PFSK-1 (cell line): ENCODE measurements around the gene PRM3.

Source experiments
- FOXP2 ChIP-seq: optimal IDR thresholded peaks from 2 replicates; pipeline ENCODE3; 2011; ENCODE audit warnings: borderline replicate concordance, control low read depth, inconsistent platforms; ENCODE audit not compliant: insufficient read depth; ENCODE audit errors: extremely low read length, extremely low read depth
- REST ChIP-seq, 2 experiments: IDR thresholded peaks; 2 replicates each; pipeline versions ENCODE4 v1.6.1 to v1.8.0; 2011 to 2012; ENCODE audit warnings: low read depth in 2 of 2, low read length in 2 of 2, control low read depth in 1 of 2, inconsistent platforms in 1 of 2, mild to moderate bottlenecking in 1 of 2, moderate library complexity in 1 of 2; ENCODE audit not compliant: insufficient read depth in 1 of 2

- no peak for TF ChIP-seq REST (IDR thresholded peaks at IDR 0.05; ENCODE audit: insufficient read depth in 1 of 2, low read depth in 2 of 2, low read length in 2 of 2)
- TF ChIP-seq FOXP2, result no peak
Measured at GRCh38 chr16:11306381-11306780, 33.0 kb upstream of the PRM3 start.
